ENCODE measurements around the gene ARHGAP44. TPM values are rescaled to one million over a fixed set of nuclear protein-coding genes. Genes with fewer than 3 reads are reported as not detected.

ARHGAP44 gene
- total and polyA plus RNA-seq, 2 experiments from 2014 or later = 5.8 to 16.4 TPM

DNA sequence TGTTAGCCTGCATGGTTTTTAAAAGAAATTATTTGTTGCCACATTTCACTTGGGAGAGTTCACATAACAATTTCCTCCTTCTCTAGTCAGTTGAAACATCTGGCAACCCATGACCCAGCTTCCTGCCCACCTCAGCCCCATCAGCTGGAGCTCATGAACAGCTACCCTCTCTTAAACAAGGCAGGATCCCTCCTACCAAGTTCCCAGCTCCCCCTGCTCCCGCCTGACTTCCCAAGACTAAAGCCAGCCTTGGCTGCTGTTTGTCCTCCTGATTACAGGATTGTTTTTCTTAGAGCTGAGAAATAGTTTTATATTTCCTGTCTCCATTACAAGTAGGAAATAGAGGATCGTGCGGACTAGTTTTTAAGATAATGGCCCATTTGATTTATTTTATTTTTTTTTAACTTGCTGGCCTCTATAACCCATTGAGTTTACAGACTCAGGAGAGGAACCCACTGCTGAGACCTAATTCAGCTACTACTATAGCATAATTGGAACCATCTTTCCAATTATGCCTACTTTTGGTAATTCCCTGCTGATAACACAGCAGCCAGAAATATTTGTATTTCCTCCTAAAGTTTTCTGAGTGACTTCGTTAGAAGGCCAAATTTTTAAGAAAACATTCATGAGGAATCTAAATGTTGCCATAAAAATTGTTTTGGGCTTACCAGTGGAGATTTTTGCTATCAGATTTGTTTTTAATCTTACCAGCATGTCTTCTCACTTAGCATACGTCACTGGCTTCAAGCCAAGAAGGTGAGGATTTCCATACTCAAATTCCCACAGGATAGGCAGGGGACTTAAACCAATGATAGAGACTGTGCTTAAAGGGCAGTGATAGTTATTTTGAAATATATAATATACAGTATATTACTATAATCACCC is 138.5 kb downstream of the ARHGAP44 start (continued):
- no peak for TF ChIP-seq EZH2phosphoT487 (IDR thresholded peaks at IDR 0.05; ENCODE audit: unreplicated experiment)
- no peak for TF ChIP-seq POLR2AphosphoS5 (IDR thresholded peaks at IDR 0.05; ENCODE audit: low read depth)
- no peak for TF ChIP-seq EZH2 (IDR thresholded peaks at IDR 0.05; ENCODE audit: low read depth, unreplicated experiment)
- TF ChIP-seq, protein P1, sequence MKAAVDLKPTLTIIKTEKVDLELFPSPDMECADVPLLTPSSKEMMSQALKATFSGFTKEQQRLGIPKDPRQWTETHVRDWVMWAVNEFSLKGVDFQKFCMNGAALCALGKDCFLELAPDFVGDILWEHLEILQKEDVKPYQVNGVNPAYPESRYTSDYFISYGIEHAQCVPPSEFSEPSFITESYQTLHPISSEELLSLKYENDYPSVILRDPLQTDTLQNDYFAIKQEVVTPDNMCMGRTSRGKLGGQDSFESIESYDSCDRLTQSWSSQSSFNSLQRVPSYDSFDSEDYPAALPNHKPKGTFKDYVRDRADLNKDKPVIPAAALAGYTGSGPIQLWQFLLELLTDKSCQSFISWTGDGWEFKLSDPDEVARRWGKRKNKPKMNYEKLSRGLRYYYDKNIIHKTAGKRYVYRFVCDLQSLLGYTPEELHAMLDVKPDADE (IDR thresholded peaks at IDR 0.05) = no peak

DNA sequence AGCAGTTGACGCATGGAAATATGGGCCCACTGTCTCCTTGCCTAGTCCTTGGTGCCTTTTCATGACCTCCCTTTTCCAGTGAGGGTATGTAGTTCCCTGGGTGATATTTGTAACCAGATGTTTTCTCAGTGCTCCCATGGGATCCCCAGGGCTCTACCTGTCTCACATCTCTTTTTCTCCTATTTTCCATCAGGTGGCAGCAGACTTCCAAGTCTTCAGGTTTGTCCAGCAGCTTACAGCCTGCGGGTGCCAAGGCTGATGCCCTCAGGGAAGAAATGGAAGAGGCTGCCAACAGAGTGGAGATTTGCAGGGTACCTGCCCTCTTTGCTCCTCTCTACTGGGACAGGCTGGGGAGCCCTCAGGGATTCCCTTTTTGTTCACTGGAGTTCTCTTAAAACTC is 139.4 kb downstream of the ARHGAP44 start:
- Histone ChIP-seq H3K27ac (ENCODE audit: low read depth) (no peak overlapping the region), H2AFZ (no peak overlapping the region), H3K27me3 (ENCODE audit: insufficient read depth) (no peaks in the 10 kb centered on the region), H3K4me1 (ENCODE audit: insufficient read depth) (no peaks in the 10 kb centered on the region), H3F3A (replicated peaks; ENCODE audit: low read depth) (no peaks in the 10 kb centered on the region), H3K4me2 (no peak overlapping the region), H3K4me3 (no peak overlapping the region), H3K36me3 (ENCODE audit: insufficient read depth) (no peaks in the 10 kb centered on the region), H4K20me1 (replicated peaks; ENCODE audit: insufficient read depth) (no peaks in the 10 kb centered on the region; the same call in 1 of the 2 replicates), H3K9me2 (ENCODE audit: insufficient read depth) (no peaks in the 10 kb centered on the region), H3K79me2 (replicated peaks; ENCODE audit: insufficient read depth) (no peaks in the 10 kb centered on the region)
- H3K27me3 Mint-ChIP-seq (ENCODE audit: insufficient read depth, low read depth, poor library complexity) = peaks cover 4% of the 10 kb centered on the region
- TF ChIP-seq, protein P2, sequence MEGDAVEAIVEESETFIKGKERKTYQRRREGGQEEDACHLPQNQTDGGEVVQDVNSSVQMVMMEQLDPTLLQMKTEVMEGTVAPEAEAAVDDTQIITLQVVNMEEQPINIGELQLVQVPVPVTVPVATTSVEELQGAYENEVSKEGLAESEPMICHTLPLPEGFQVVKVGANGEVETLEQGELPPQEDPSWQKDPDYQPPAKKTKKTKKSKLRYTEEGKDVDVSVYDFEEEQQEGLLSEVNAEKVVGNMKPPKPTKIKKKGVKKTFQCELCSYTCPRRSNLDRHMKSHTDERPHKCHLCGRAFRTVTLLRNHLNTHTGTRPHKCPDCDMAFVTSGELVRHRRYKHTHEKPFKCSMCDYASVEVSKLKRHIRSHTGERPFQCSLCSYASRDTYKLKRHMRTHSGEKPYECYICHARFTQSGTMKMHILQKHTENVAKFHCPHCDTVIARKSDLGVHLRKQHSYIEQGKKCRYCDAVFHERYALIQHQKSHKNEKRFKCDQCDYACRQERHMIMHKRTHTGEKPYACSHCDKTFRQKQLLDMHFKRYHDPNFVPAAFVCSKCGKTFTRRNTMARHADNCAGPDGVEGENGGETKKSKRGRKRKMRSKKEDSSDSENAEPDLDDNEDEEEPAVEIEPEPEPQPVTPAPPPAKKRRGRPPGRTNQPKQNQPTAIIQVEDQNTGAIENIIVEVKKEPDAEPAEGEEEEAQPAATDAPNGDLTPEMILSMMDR (conservative IDR thresholded peaks at IDR 0.05; ENCODE audit: low read depth in 2 of 2) = peak; percentile 43 to 57; a peak in 3 of 4 replicates
- TF ChIP-seq, protein P3, sequence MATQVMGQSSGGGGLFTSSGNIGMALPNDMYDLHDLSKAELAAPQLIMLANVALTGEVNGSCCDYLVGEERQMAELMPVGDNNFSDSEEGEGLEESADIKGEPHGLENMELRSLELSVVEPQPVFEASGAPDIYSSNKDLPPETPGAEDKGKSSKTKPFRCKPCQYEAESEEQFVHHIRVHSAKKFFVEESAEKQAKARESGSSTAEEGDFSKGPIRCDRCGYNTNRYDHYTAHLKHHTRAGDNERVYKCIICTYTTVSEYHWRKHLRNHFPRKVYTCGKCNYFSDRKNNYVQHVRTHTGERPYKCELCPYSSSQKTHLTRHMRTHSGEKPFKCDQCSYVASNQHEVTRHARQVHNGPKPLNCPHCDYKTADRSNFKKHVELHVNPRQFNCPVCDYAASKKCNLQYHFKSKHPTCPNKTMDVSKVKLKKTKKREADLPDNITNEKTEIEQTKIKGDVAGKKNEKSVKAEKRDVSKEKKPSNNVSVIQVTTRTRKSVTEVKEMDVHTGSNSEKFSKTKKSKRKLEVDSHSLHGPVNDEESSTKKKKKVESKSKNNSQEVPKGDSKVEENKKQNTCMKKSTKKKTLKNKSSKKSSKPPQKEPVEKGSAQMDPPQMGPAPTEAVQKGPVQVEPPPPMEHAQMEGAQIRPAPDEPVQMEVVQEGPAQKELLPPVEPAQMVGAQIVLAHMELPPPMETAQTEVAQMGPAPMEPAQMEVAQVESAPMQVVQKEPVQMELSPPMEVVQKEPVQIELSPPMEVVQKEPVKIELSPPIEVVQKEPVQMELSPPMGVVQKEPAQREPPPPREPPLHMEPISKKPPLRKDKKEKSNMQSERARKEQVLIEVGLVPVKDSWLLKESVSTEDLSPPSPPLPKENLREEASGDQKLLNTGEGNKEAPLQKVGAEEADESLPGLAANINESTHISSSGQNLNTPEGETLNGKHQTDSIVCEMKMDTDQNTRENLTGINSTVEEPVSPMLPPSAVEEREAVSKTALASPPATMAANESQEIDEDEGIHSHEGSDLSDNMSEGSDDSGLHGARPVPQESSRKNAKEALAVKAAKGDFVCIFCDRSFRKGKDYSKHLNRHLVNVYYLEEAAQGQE (IDR thresholded peaks at IDR 0.05; ENCODE audit: unreplicated experiment) = no peak
- H3K27ac Mint-ChIP-seq = no peak overlapping the region
- H3K36me3 Mint-ChIP-seq (ENCODE audit: low read depth) = peaks cover 13% of the 10 kb centered on the region
- H3K4me1 Mint-ChIP-seq = no peaks in the 10 kb centered on the region
- peaks cover 6% of the 10 kb centered on the region; the same call in 2 of the 3 replicates for H3K9me3 Mint-ChIP-seq
- ATAC-seq = peak; percentile 75
- DNase-seq (ENCODE audit: low spot score) = peak; percentile 40
- no peak overlapping the region for H3K4me3 Mint-ChIP-seq

All from GM23338 (cell line).